ENCODE results near the gene FBLN1. TPM values are rescaled to one million over a fixed set of nuclear protein-coding genes. Genes with fewer than 3 reads are reported as not detected.
A peak's percentile ranks its signal among the peaks of the same experiment; 100 is the strongest.

The FBLN1 gene
- 1.3 and 4.0 TPM in 2 replicates for total RNA-seq
- polyA plus RNA-seq: 1.1 and 1.2 TPM in 2 replicates
- polyA plus RNA-seq (2011; cell fraction: cytosol; rRNA removed): 0.58 and 0.71 TPM in 2 replicates
- polyA plus RNA-seq (2011; cell fraction: nucleus; rRNA removed): 0.34 and 0.67 TPM in 2 replicates
- polyA plus RNA-seq (2012): 0.80 and 3.4 TPM in 2 replicates
- 0.41 and 1.9 TPM in 2 replicates for polyA minus RNA-seq
- polyA minus RNA-seq (2011; cell fraction: cytosol; rRNA and poly(A)+ RNA removed): 29.9 TPM
- 0.38 and 0.96 TPM in 2 replicates for polyA minus RNA-seq (2011; cell fraction: nucleus; rRNA and poly(A)+ RNA removed)
- Bru-seq, nascent RNA: percentile 17 among the genes with signal in this experiment
- percentile 10 among the genes with signal in this experiment for BruChase-seq, experiment 1, labeled RNA remaining after a 6-hour chase
- percentile 12 among the genes with signal in this experiment for BruChase-seq, experiment 2, labeled RNA remaining after a 2-hour chase
- long read RNA-seq, partial matches to known transcripts: 0 of 3 reads
- long read RNA-seq, other reads (novel, unspliced or antisense): 0 of 3 reads

- Histone ChIP-seq H3K9ac (replicated peaks; ENCODE audit: extremely low read depth, insufficient read depth, low read length) (peak within 1 kb of the TSS; percentile 6), H3K9me3 (replicated peaks; ENCODE audit: control insufficient read depth, insufficient read depth, low read length) (no peaks in the 10 kb centered on the region), H3K4me2 (ENCODE audit: insufficient read depth, low read length) (peak within 1 kb of the TSS; percentile 26), H3K9me1 (replicated peaks; ENCODE audit: control insufficient read depth, extremely low read depth, insufficient read depth, low read length) (no peaks in the 10 kb centered on the region), H3K4me1 (ENCODE audit: control insufficient read depth, extremely low read depth, insufficient read depth, low read length) (peaks cover 4% of the 10 kb centered on the region), H3K27me3 (ENCODE audit: control insufficient read depth in 2 of 2, insufficient read depth in 2 of 2, low read length in 2 of 2) (peaks cover 4 to 5% of the 10 kb centered on the region in 2 experiments), H2AFZ (ENCODE audit: low read depth, low read length) (peak within 1 kb of the TSS; percentile 82), H4K20me1 (replicated peaks; ENCODE audit: control insufficient read depth, extremely low read depth, insufficient read depth, low read length) (no peaks in the 10 kb centered on the region), H3K27ac (ENCODE audit: insufficient read depth, low read depth, low read length) (no peak within 1 kb of the TSS), H3K4me3 (replicated peaks in 1 of 3; ENCODE audit: insufficient read depth in 1 of 3, low read depth in 1 of 3, low read length in 3 of 3) (peak within 1 kb of the TSS in 1 of 3 experiments; percentile 25), H3K79me2 (ENCODE audit: control insufficient read depth, insufficient read depth, low read length) (no peaks in the 10 kb centered on the region), H3K36me3 (ENCODE audit: control insufficient read depth in 2 of 2, extremely low read depth in 1 of 2, insufficient read depth in 2 of 2, low read length in 2 of 2) (no peaks in the 10 kb centered on the region)
- CTCF ChIA-PET: no interaction called here
- BruUV-seq (replicated peaks): no TSS peak
- TF ChIP-seq EZH2 (IDR thresholded peaks at IDR 0.05; ENCODE audit: borderline replicate concordance, low read depth, low read length, severe bottlenecking) (peak; percentile 30), FOS (IDR thresholded peaks at IDR 0.05; ENCODE audit: borderline replicate concordance, insufficient read depth, low read length) (no peak)
- POLR2A ChIA-PET: no interaction called here
- dilution Hi-C loops (cut with MboI; ENCODE audit: extremely low pct_ligation_motif_present, low sequenced_read_pairs) (no loop called here), intact Hi-C loops (cut with micrococcal nuclease) (no loop called here)
- FAIRE-seq (no peak), DNase-seq (ENCODE audit: low read depth, low spot score) (no peak)
These were observed at the start of gene FBLN1 for GRCh38 chr22:45502215-45503049. Gene FBLN1 (plus strand): TSS chr22:45502883. CDS start chr22:45502986, 103 bp downstream.

GRCh38 chr22:45453764-45454163 lies 48.9 kb upstream of the FBLN1 start:
- H3K9me1 ChIP-seq (replicated peaks; ENCODE audit: control insufficient read depth, extremely low read depth, insufficient read depth, low read length): no peaks in the 10 kb centered on the region
- H4K20me1 ChIP-seq (replicated peaks; ENCODE audit: control insufficient read depth, extremely low read depth, insufficient read depth, low read length): no peaks in the 10 kb centered on the region
- H3K36me3 ChIP-seq (ENCODE audit: control insufficient read depth in 2 of 2, extremely low read depth in 1 of 2, insufficient read depth in 2 of 2, low read length in 2 of 2): no peaks in the 10 kb centered on the region
- no peak for TF ChIP-seq POLR2AphosphoS5 (IDR thresholded peaks at IDR 0.05; ENCODE audit: insufficient read depth, low read depth, low read length)
- no peak for TF ChIP-seq JUN (IDR thresholded peaks at IDR 0.05; ENCODE audit: borderline replicate concordance, insufficient read depth, insufficient read length, low read depth)
- TF ChIP-seq EZH2 (IDR thresholded peaks at IDR 0.05; ENCODE audit: borderline replicate concordance, low read depth, low read length, severe bottlenecking): no peak
- TF ChIP-seq MAX (IDR thresholded peaks at IDR 0.05; ENCODE audit: insufficient read depth, insufficient read length): no peak
- TF ChIP-seq GATA2 (IDR thresholded peaks at IDR 0.05; ENCODE audit: insufficient read depth, insufficient read length, low read depth, low read length): no peak
- TF ChIP-seq CTCF (IDR thresholded peaks at IDR 0.05; ENCODE audit: extremely low read depth in 1 of 2, insufficient read depth in 1 of 2, low read depth in 1 of 2, low read length in 2 of 2): no peak
- no peak for TF ChIP-seq FOS (IDR thresholded peaks at IDR 0.05; ENCODE audit: borderline replicate concordance, insufficient read depth, low read length)
- H3K27ac ChIP-seq (ENCODE audit: insufficient read depth, low read depth, low read length): no peak overlapping the region
- no peaks in the 10 kb centered on the region for H3K79me2 ChIP-seq (ENCODE audit: control insufficient read depth, insufficient read depth, low read length)
- DNase-seq (ENCODE audit: low read depth, low spot score) (no peak), FAIRE-seq (no peak)
- H3K9ac ChIP-seq (replicated peaks; ENCODE audit: extremely low read depth, insufficient read depth, low read length): no peak overlapping the region
- BruUV-seq (replicated peaks): no TSS peak
- H3K27me3 ChIP-seq (ENCODE audit: control insufficient read depth in 2 of 2, insufficient read depth in 2 of 2, low read length in 2 of 2): peaks cover 2% of the 10 kb centered on the region in 2 experiments
- no peak overlapping the region for H3K4me2 ChIP-seq (ENCODE audit: insufficient read depth, low read length)
- no peak overlapping the region for H3K4me3 ChIP-seq (replicated peaks in 1 of 3; ENCODE audit: insufficient read depth in 1 of 3, low read depth in 1 of 3, low read length in 3 of 3)
- no peak overlapping the region for H2AFZ ChIP-seq (ENCODE audit: low read depth, low read length)
- POLR2A ChIA-PET: no interaction called here
- H3K9me3 ChIP-seq (replicated peaks; ENCODE audit: control insufficient read depth, insufficient read depth, low read length): no peaks in the 10 kb centered on the region
- intact Hi-C loops (cut with micrococcal nuclease): no loop called here
- dilution Hi-C loops (cut with MboI; ENCODE audit: extremely low pct_ligation_motif_present, low sequenced_read_pairs): no loop called here
- no peaks in the 10 kb centered on the region for H3K4me1 ChIP-seq (ENCODE audit: control insufficient read depth, extremely low read depth, insufficient read depth, low read length)
- CTCF ChIA-PET: interaction anchor here (0.9 kb wide), 1 partner anchor 9 kb away, joined by 3 read pairs; no protein-coding TSS in a partner anchor

All from endothelial cell of umbilical vein (primary cell).